HG02884 (cell line): Measurements from ENCODE around the gene L3HYPDH.

Source experiments
- ATAC-seq: cut with Tn5 transposase; IDR thresholded peaks from one replicate; pipeline ENCODE4 v1.9.1; 2021; ENCODE audit warnings: mild to moderate bottlenecking, moderate library complexity; ENCODE audit not compliant: unreplicated experiment

L3HYPDH gene

DNA sequence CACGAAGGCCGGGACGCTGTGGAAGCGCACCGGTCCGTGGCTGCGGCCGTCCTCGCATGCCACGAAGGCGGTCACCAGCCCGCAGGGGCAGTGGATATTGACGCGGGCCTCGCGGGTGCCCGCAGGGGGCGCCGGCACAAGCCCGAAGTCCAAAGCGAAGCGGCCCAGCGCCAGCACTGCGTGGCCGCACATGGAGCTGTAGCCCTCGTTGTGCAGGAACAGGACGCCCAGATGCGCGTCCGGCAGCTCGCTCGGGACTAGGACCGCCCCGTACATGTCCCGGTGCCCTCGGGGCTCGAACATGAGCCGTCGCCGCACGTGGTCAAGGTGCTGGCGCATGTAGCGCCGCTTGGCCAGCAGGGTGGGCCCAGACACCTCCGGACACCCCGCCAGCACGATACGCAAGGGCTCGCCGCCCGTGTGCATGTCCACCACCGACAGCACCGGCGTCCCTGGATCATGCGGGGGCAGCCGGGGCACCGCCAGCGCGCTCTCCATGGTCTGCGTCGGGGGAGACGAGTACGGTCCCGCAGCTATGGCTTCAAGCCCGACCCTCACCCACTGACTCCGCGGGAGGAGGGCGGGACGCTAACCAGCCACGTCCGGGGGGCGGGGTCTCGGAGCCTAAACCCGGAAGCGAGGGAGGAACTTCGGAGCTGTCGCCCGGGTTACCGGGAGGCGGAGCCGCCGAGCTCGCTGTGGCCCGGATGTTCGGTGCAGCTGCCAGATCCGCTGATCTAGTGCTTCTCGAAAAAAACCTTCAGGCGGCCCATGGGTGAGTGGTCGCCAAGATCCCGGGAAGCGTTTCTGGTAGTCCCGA lies at the start of gene L3HYPDH, which contains the start of gene JKAMP:
Gene L3HYPDH, minus strand, starts transcription at position 590 of the 820 bp plus-strand sequence. Its CDS starts 92 bp downstream, at position 498.
Gene JKAMP, plus strand, starts transcription at position 699 of the 820 bp plus-strand sequence. Its CDS starts 73 bp downstream, at position 772.
- ATAC-seq = peak; percentile 83

DNA sequence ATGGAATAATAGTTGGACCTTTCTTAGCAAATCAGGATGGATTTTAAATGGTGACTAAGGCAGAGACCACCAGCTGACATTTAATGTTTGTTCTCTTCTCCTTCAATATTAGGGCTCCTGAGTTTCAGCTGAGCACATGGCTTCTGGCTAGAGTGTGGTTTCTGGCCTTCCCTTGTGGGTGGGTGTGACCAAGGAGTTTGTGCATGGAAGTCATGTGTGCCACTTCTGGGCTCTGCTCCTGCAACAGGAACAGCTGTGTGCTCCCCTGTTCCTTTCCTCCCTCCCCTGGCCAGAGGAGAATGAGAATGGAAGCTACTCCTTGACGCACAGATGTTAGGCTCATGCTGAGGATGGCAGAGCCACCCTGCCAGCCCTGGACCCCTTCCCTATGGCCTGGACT lies 48.2 kb upstream of the L3HYPDH start:
- no peak for ATAC-seq

DNA sequence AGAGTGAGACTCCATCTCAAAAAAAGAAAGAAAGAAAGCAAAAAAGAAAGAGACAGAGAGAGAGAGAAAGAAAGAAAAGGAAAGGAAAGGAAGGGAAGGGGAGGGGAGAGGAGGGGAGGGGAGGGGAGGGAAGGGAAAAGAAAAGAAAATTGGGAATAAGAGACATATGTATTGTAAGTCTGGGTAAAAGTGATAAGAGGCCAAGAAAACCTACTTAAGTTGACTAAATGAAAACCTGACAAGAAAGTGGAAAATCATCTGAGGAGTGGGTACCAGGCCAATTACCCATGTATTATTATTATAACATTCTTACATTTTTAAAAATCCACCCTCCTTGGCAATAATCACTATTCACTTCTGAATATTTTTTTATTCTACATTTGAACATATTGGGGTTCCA lies 46.1 kb upstream of the L3HYPDH start:
- no peak for ATAC-seq

DNA sequence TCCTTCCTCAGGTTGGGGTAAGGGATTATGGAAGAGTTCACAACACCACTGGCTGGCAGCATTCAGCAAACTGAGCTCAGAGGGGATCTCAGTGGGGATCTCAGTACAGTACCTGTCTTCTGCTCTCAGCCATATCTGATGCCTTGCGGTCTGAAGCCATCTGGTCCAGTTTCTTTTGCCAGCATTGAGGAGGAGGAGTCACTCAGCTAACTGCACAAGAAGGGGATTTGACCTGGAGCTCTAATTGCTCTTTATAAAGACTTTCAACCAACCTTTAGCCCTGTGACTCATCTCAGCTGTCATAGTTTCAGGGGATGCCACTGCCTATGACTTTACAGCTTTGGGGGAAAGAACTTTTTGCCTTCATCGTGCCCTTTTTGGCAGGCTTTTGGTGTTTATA lies 45.0 kb upstream of the L3HYPDH start:
- ATAC-seq = no peak

DNA sequence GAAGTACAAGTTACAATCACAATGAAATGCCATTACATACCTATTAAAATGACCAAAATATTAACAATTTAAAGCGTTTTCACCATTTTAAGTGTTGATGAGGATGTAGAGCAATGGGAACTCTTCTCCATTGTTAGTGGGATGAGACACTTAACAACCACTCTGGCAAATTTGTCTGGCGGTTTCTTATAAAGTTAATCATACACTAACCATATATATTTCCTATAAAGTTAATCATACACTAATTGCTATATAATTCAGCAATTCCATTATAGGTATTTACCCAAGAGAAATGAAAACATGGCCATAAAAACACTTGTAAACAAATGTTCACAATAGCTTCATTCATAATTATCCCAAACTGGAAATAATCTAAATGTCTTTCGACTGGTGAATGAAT lies 36.0 kb upstream of the L3HYPDH start:
- no peak for ATAC-seq

DNA sequence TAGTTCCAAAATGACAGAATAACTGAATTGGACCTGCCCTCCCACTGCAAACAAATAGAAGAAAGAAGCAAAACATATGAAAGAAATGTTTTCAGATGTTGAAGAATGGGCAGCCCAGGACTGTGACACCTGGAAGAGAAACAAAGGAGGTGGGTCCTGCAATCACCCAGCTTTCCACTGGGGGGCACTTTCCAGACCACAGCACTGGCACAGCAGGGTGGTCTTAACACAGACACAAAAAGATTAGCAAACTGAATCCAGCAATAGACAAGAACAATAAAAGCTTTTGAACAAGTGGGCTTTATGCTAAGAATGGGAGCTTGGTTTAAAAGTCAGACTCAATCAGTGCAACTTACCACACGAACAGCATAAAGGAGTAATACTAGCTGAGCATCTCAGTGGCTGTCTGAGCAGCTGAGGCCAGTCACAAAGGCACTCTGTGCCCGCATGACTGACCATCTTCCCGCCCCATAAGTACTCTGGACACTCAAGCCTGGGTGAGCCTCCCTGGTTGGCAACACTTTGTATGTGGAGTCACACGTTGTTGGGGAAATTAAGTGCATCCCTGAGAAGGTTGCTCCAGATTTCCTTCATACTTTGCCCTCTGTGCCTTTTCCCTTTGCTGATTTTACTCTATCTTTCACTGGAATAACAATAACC lies 27.8 kb upstream of the L3HYPDH start:
- ATAC-seq = no peak

DNA sequence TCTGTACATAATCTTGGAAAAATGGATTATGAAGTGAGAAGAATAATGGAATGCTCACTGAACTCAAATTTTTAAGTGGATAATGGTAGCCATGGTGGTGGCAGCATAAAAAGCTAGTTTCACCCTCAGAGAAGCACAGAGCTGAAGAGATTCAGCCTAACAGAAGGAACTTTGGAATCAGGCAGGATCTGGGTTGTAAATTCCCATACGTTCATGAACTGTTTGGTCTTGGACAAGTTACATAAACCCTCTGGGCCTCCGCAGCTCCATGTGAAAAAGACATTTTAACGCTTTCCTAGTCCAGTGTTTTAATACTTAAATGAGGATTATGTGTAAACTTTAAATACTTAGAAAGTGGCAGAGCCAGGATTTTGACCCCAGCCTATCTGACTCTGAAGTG lies 26.8 kb upstream of the L3HYPDH start:
- ATAC-seq = no peak

DNA sequence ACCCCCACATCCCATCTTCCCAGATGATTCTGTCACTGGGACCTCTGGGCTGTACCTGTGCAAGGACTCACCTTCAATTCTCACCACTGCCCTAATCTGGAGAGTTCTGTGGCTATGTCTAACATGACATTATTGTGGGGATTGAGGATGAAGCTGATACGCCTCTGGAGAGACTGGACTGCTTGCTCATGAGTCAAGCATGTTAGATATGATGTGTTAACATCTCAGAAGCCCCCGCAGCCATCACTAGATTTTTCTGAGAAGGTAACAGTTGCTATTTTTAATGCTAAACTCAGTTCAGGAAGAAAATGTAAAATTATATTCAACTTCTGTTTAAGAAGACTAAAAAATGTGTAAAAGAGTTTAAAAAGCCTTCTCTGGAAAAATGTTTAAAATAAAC lies 25.8 kb upstream of the L3HYPDH start:
- ATAC-seq = no peak

DNA sequence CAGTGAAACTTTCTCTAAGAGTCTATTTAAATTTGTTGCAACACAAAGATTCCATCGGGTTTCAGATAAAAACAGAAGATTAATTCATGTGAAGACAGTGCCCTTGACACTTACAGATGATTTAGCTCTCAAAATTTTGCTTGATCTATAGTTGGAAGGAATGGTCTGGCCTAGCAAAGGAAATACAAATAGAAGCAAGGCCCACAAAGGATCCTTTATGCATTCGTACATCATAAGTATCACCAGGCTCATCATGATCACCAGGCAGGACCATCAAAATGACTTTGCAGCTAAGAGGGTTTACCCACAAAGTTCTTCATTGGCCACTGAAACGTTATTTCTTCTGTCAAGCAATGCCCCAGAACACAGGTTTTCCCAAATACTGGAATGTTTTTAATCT lies 24.9 kb upstream of the L3HYPDH start:
- no peak for ATAC-seq

DNA sequence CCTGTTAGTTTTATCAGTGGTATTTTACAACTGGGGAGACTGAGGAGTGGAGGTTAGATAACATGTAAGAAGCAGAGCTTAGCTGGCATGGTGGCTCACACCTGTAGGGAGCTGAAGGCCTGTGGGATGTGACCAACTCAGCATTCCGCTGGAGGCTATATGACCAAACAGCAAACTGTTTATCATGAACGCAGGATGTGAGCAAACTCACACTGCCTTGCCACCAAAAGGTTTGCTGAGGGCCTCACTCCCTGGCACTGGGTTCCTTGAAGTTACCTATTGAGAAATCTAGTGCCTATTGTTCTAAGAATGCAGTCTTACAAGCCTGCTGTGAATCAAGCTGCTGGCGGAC lies 23.5 kb upstream of the L3HYPDH start:
- ATAC-seq = no peak

DNA sequence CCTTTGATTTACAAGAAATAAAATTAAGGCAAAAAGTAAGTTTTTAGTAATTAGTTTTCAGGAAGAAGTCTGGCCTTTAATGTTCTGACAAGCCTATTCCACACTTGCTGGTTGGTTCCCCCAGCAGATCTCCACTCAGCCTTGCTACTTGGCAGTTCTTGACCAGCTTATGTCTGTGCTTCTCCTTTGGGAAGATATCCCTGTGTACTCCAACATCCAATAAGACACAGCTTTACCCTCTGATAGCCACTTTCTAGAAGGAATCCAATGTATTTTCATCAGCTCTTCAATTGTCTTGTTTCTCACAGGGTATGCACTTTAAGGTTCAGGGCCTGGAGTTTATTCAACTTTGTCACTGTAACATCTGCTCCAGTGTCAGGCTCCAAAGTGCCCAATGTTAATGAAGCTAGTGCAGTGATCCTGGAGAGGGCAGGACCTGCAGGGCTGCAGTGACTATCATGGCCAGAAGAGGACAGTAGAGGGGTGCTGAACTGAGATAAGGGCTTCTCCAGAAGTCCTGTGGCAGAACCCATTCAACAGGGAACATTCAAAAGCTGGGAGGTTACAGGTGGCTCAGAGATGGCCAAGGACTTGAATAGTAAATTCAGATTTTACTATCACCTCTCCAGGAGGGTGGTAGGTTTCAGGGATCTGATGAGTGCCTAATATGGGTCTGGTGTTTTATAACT lies 23.0 kb upstream of the L3HYPDH start:
- ATAC-seq = peak; percentile 70

DNA sequence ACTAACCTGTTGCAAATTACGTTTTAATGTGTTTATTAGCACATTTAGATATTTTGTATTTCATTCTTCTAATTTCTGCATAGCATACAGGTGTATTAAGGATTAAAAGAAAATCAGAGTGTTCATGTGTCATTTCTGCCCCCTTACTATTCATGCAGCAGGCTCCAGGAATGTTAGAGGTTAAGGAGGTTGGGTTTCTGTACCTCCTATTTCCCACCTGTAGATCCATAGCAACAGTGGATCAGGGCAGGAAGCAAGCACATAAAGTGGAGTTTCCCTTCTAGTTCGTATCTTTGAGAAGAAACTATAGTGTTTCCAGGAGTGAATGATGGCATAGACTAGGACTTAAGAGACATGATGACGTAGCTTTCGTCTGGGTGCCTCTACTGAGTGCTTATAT lies 19.0 kb upstream of the L3HYPDH start:
- no peak for ATAC-seq

DNA sequence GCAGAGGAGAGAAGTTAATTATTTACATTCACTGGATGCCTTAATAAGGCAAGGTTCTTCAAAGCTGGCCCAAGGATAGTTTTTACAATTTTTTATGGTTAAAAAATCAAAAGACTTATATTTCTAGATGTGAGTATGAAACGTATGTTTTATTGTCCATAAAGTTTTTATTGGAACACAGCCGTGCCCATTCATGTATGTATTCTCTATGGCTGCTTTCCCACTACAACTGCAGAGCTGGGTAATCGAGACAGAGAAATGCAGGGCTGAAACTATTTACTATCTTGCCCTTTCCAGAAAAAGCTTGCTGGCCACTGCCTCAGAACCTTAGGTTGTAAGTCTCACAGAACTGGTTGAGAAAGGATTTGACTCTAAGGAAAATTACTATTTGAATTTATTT lies 16.5 kb upstream of the L3HYPDH start:
- no peak for ATAC-seq

DNA sequence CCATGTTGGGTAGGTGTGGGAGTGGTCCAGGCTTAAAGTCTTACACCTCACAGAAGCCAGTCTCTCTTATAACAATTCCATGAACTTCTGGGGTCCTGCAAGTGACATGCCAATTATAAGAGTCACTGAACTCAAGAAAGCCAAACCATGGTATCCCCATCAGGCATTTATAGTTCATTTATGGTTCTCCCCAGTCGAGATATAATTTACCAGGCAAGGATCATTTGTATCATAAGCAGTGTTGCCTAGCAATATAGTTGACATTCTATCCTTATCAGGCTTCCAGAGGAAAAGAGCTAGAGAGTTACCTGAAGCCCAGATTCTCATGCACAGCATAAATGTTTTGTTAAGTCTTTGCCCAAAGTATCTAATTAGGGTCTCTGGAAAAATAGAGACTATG lies 8.2 kb upstream of the L3HYPDH start:
- ATAC-seq = no peak

DNA sequence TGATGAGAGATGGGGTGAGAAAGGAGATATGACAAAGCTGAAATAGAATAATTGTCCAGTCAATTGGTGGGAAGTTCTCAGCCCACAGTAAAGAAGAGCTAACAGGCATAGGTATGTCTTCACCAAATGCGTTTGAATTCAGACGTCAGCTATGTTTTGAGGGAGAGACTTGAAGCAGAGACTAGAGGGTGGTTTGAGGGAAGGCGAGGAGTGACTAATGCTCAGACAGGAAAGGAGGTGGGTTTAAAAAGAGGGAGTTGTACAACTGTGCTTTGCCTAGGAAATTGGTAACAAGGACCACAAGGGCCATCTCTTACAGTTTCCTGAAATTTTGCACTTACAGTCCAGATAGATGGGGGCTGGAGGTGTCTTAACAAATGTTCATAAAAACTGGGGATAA lies 6.5 kb upstream of the L3HYPDH start:
- no peak for ATAC-seq

DNA sequence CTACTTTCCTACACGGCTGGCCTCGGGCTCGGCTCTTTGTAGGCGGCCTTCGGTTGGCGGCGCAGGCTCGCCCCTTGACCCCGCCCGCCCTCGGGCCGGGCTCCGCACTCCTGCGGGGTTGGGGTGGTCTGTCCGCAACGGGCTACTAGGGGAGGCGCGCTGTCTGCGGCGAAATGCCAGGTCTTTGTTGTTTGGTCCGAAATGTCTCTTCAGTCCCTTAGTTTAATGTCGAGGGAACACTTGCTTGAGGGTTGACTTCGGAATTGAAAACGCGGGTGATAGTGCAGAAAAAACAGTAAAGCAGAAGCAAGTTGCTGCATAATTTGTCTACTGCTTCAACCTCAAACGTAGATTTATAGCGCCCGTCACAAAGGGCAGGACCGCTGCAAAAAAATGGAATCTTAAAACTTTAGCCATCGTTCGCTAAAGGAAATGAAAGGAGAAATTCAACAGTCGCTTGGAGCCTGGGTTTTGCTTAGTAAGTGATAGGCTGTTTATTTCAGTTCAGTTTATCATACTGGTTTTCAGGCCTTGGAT lies 499 bp upstream of the L3HYPDH start:
- peak; percentile 40 for ATAC-seq

DNA sequence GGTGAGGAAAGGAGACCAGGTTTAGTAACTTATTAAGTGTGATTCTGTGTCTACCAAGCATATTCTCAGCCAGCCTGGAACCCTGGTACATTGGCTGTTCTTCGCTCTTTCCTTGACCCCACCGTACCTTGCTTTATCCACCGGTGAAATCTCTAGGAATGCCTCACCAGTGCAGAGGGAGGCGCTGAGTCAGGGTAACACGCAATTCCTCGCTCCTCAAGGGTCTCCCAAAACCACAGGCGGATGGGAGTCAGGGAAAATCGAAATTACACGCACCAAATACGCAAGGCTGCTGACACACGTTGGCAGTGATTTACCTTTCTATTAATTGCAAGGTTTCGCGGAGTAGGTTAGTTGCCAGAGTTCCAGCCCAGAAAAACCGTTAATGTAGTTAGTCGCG lies 845 bp downstream of the L3HYPDH start:
- no peak for ATAC-seq

DNA sequence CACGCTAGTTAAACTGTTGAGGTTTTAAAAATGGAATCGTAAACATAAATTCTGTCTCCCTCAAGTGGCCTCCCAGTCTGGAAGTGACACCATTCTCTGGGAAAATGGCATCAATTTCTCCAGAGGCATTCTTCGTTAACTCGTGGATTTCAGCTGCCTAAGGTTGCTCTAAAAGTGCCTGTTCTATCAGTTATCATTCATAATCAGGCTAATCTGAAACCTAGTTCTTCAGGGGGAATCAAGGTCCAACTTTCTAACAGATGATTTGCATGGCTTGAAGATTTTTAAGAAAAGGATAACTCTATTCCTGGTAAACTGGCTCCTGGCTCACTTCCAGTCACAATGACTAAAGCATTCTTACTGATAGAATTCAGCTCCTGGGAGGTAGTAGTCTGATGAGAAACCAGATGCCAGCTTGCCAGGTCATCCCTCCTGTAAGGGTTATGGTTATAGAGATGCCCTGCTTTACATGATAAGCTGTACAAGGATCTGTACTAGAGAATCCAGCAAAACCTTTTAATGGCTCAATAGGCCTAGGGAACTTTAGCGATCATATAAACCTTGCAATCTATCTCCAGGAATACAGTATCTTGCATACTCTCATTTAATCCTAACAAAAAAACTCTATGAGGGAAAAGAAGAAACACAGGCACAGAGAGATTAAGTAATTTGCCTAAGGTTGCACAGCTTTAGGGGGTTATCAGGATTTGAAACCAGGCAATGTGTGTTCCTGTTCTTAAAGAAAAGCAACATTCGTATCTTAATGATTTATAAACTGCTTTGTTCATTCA lies 1.5 kb downstream of the L3HYPDH start:
- no peak for ATAC-seq

DNA sequence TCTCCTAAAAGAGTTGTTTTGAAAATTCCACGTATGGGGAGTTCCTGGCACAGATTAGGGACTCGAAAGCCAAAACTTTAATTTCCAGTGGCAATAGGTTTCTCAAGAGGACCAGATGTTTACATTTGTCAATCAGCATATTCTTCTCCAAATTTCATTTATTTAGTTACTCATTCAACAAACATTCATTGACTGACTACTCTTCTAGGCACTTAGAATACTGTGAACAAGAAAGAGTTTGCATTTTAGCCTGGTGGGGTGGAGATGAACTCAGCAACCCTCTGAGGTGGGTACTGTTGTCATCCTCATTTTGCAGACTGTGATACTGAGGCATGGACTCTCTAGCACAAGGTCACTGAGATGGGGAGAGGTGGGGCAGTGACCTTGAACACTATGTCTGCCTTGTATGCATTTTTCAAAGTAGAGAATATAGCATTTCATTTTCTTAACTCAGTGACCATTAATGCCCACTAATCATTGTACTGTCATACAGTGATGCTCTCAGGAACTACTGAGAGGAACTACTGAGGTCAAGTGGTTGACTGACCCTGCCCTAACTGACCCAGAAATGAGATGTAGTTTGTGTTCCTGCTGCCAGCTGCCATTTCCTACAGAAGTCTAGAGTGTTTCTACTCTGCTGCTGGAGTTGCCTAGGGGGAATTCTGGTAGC lies 2.2 kb downstream of the L3HYPDH start:
- no peak for ATAC-seq

DNA sequence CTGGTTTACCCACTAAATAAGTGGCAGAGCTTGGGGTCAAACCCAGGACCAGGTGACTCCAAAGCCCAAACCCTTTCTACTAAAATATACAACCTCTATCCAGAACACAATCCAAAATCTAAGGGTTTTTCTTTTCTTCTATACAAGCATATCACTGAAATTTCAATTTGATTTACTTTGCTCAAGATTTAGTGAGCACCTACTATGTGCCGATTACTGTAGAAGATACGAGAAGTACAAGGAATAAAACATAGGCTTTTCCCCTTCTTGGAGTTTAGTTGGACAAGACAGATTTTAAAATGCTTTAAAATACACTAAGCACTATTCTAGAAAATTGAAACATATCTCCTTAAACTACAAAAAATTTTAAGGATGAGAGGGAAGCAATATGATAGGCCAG lies 2.8 kb downstream of the L3HYPDH start:
- ATAC-seq = no peak
